GM12878 (cell line): ENCODE results near the gene DKKL1. TPM values are rescaled to one million over a fixed set of nuclear protein-coding genes. Genes with fewer than 3 reads are reported as not detected.

ENCODE experiments used
- ATF2 ChIP-seq: IDR thresholded peaks from 2 replicates; pipeline ENCODE4 v1.6.1; 2012; ENCODE audit warnings: low read length, inconsistent platforms
- ATF7 ChIP-seq: fragments of 450-650 bp; IDR thresholded peaks from 2 replicates; pipeline ENCODE4 v1.6.1; 2016; ENCODE audit warnings: low read depth, mild to moderate bottlenecking
- BCLAF1 ChIP-seq: fragments of 450-650 bp; IDR thresholded peaks from 2 replicates; pipeline ENCODE4 v1.6.1; 2017; ENCODE audit warnings: antibody characterized with exemption, mild to moderate bottlenecking, moderate library complexity
- CBFB ChIP-seq: IDR thresholded peaks from 2 replicates; pipeline ENCODE4 v1.6.1; 2016; ENCODE audit warnings: antibody characterized with exemption, low read depth
- CREB1 ChIP-seq: IDR thresholded peaks from 2 replicates; pipeline ENCODE4 v1.6.1; 2012; ENCODE audit warnings: low read depth, mild to moderate bottlenecking, inconsistent platforms
- CREM ChIP-seq: IDR thresholded peaks from 2 replicates; pipeline ENCODE4 v1.6.1; 2014; ENCODE audit warnings: antibody characterized with exemption, low read depth
- DPF2 ChIP-seq: fragments of 450-650 bp; IDR thresholded peaks from 2 replicates; pipeline ENCODE4 v1.6.1; 2017; ENCODE audit warnings: mild to moderate bottlenecking
- ETV6 ChIP-seq, 2 experiments: fragments of 450-650 bp in 1 of 2; IDR thresholded peaks in 1 of 2; conservative IDR thresholded peaks in 1 of 2; 2 replicates each; pipeline ENCODE4 v1.6.1; 2014; ENCODE audit warnings: antibody characterized with exemption in 1 of 2, borderline replicate concordance in 1 of 2, low read depth in 1 of 2, mild to moderate bottlenecking in 1 of 2, moderate library complexity in 1 of 2
- HDGF ChIP-seq: fragments of 450-650 bp; IDR thresholded peaks from 2 replicates; pipeline ENCODE4 v1.6.1; 2016; ENCODE audit warnings: antibody characterized with exemption
- IKZF2 ChIP-seq, 2 experiments: fragments of 450-650 bp; IDR thresholded peaks; 2 replicates each; pipeline ENCODE4 v1.6.1; 2017; ENCODE audit warnings: mild to moderate bottlenecking in 2 of 2, moderate library complexity in 2 of 2
- IRF4 ChIP-seq: IDR thresholded peaks from 2 replicates; pipeline ENCODE4 v1.6.1; 2011; ENCODE audit warnings: low read depth, low read length
- MEF2A ChIP-seq: IDR thresholded peaks from 2 replicates; pipeline ENCODE4 v1.6.1; 2011; ENCODE audit warnings: low read depth, mild to moderate bottlenecking, low read length, moderate library complexity; ENCODE audit not compliant: insufficient read depth
- MLLT1 ChIP-seq: fragments of 450-650 bp; IDR thresholded peaks from 2 replicates; pipeline ENCODE4 v1.6.1; 2016; ENCODE audit warnings: mild to moderate bottlenecking
- MTA2 ChIP-seq: fragments of 450-650 bp; IDR thresholded peaks from 2 replicates; pipeline ENCODE4 v1.6.1; 2016; ENCODE audit warnings: low read depth, mild to moderate bottlenecking, moderate library complexity
- MYC ChIP-seq: IDR thresholded peaks from 2 replicates; pipeline ENCODE4 v1.6.1; 2011; ENCODE audit warnings: mild to moderate bottlenecking, low read length, moderate library complexity, inconsistent platforms; ENCODE audit not compliant: insufficient read depth, insufficient replicate concordance, insufficient read length, severe bottlenecking
- NBN ChIP-seq: fragments of 450-650 bp; IDR thresholded peaks from 2 replicates; pipeline ENCODE4 v1.6.1; 2016
- NFYB ChIP-seq: IDR thresholded peaks from 2 replicates; pipeline ENCODE4 v1.6.1; 2011; ENCODE audit warnings: low read depth, mild to moderate bottlenecking, low read length, improper control_type of control experiment, moderate library complexity; ENCODE audit not compliant: insufficient read depth
- NR2C1 ChIP-seq: fragments of 450-650 bp; IDR thresholded peaks from 2 replicates; pipeline ENCODE4 v1.6.1; 2017; ENCODE audit warnings: antibody characterized with exemption, mild to moderate bottlenecking, moderate library complexity
- POLR2A ChIP-seq: IDR thresholded peaks from 2 replicates; pipeline ENCODE4 v1.6.1; 2011; ENCODE audit warnings: low read depth, mild to moderate bottlenecking, low read length
- POLR2AphosphoS5 ChIP-seq: IDR thresholded peaks from 2 replicates; pipeline ENCODE4 v1.6.1; 2011; ENCODE audit warnings: mild to moderate bottlenecking, low read length, inconsistent platforms
- RELA ChIP-seq: fragments of 450-650 bp; IDR thresholded peaks from 2 replicates; pipeline ENCODE4 v1.8.0; 2014; ENCODE audit warnings: borderline replicate concordance; ENCODE audit not compliant: partially characterized antibody
- RUNX3 ChIP-seq: IDR thresholded peaks from 2 replicates; pipeline ENCODE4 v1.6.1; 2012; ENCODE audit warnings: low read length, inconsistent platforms
- SMARCA5 ChIP-seq: fragments of 450-650 bp; IDR thresholded peaks from 2 replicates; pipeline ENCODE4 v1.6.1; 2017; ENCODE audit warnings: mild to moderate bottlenecking
- SP1 ChIP-seq: IDR thresholded peaks from one replicate; pipeline ENCODE4 v1.6.1; 2011; ENCODE audit warnings: low read depth, low read length
- SRF ChIP-seq, 2 experiments: IDR thresholded peaks; 2 replicates each; pipeline ENCODE4 v1.6.1; 2011; ENCODE audit warnings: low read depth in 2 of 2, low read length in 2 of 2, mild to moderate bottlenecking in 1 of 2, moderate library complexity in 1 of 2
- TARDBP ChIP-seq: IDR thresholded peaks from 2 replicates; pipeline ENCODE4 v1.6.1; 2016; ENCODE audit warnings: borderline replicate concordance
- ZBED1 ChIP-seq: IDR thresholded peaks from 2 replicates; pipeline ENCODE4 v1.6.1; 2016; ENCODE audit warnings: borderline replicate concordance
- ZNF217 ChIP-seq: fragments of 450-650 bp; IDR thresholded peaks from 2 replicates; pipeline ENCODE4 v1.6.1; 2017; ENCODE audit warnings: antibody characterized with exemption, mild to moderate bottlenecking
- polyA plus RNA-seq, 11 experiments: library from polyadenylated mRNA; depleted of rRNA in 4 of 11; unstranded in 6 of 11; stranded (reverse) in 5 of 11; fragments of >200 nt; fragmentation: Nextera tagmentation in 4 of 11; fragmentation: Illumina TruSeq in 1 of 11; extraction: Ambion mirVana in 4 of 11; extraction: Trizol in 1 of 11; gene quantifications; 1 replicate in 1 of 11; 2 replicates in 10 of 11; pipeline versions ENCODE4 v1.2.1 to v1.2.3, GENCODE V29; 2011 to 2016; ENCODE audit warnings: inconsistent platforms in 2 of 11, missing spikeins in 2 of 11, low read depth in 1 of 11
- total RNA-seq, 4 experiments: library from RNA; depleted of rRNA in 3 of 4; stranded (reverse); fragments of >200 nt in 3 of 4; fragmentation: Illumina TruSeq in 1 of 4; extraction: Trizol in 1 of 4; gene quantifications; 2 replicates each; pipeline versions ENCODE4 v1.2.1 to v1.2.3, GENCODE V29; 2013 to 2021

The DKKL1 gene
- total and polyA plus RNA-seq, 10 of the 15 experiments (the other 5 are each of a cell fraction or from before 2014, with no cell fraction given): not detected

- TF ChIP-seq MLLT1 (peak; percentile 71; the same call in 1 of the 2 replicates), ATF2 (no peak), RUNX3 (peak; percentile 55), MTA2 (peak; percentile 71; the same call in 1 of the 2 replicates), ETV6 (conservative IDR thresholded peaks at IDR 0.05 in 1 of 2, IDR thresholded peaks at IDR 0.05 in 1 of 2; ENCODE audit: borderline replicate concordance in 1 of 2, low read depth in 1 of 2) (peak in 1 of 2 experiments; percentile 80; a peak in 1 of 4 replicates), TARDBP (no peak), NR2C1 (no peak), CBFB (peak; percentile 63; the same call in 1 of the 2 replicates), CREM (peak; percentile 47; the same call in 1 of the 2 replicates), SRF (IDR thresholded peaks at IDR 0.05; ENCODE audit: low read depth in 2 of 2, low read length in 2 of 2) (0 out of 4 replicates have a peak, but pooled peaks of 1 of the 2 experiments have one; percentile 41), POLR2A (peak; percentile 85), ZBED1 (peak; percentile 72; the same call in 1 of the 2 replicates), NFYB (no peak), MYC (no peak), NBN (peak; percentile 90), SP1 (peak; percentile 68), HDGF (0 out of 2 replicates have a peak, but pooled peaks have one; percentile 50), IKZF2 (IDR thresholded peaks at IDR 0.05) (peak; percentile 90 to 95), DPF2 (peak; percentile 96), SMARCA5 (peak; percentile 89; the same call in 1 of the 2 replicates), ZNF217 (peak; percentile 61; the same call in 1 of the 2 replicates), POLR2AphosphoS5 (peak; percentile 78), MEF2A (peak; percentile 32; the same call in 1 of the 2 replicates), BCLAF1 (no peak), RELA (peak; percentile 87), IRF4 (peak; percentile 69; the same call in 1 of the 2 replicates), CREB1 (0 out of 2 replicates have a peak, but pooled peaks have one; percentile 15), ATF7 (peak; percentile 34; the same call in 1 of the 2 replicates)
Measured at GRCh38 chr19:49333811-49334288, 29.8 kb upstream of the DKKL1 start (continued).
